ENCODE data around the gene MYO7A.
A peak's percentile ranks its signal among the peaks of the same experiment; 100 is the strongest.

Gene MYO7A

DNA sequence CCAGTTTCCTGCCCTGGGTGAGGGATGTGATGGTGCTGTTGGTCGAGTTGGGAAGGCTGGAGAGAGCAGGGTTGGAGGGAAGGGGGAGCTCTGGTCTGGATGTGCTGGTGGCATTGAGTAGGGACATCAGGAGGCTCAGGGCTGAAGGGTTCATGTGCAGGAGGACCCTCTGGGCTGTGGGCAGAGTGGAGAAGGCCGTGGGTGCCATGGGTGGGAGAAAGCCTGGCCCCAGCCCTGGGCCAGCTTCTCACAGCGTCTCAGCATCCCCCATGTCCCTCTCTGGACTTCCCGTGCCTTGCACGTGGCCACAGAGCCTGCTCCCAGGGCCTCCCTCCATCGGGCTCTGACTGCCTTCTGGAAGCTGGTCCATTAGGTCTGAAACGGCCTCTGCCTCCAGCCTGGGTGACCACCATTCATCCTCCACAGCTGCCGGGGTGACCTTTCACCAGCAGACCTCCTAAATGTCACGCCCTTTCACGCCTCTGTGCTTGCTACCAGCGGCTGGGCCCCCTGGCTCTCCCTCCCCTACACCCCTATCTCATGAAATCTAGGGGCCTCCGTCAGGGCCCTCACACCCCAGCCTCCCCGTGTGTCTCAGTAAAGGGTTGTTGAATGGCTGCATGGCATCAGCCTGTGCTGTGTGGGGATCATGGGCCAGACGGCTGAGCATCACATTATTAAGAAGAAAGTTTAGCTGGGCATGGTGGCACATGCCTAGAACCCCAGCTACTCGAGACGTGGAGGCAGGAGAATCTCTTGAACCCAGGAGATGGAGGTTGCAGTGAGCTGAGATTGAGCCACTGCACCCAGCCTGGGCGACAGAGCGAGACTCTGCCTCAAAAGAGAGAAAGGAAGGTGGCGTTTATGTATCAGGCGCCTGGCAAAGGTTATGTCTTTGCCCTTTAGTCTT, 25.5 kb downstream of the MYO7A start:
- peaks cover 52% of the 10 kb centered on the region for H3K4me1 Mint-ChIP-seq

DNA sequence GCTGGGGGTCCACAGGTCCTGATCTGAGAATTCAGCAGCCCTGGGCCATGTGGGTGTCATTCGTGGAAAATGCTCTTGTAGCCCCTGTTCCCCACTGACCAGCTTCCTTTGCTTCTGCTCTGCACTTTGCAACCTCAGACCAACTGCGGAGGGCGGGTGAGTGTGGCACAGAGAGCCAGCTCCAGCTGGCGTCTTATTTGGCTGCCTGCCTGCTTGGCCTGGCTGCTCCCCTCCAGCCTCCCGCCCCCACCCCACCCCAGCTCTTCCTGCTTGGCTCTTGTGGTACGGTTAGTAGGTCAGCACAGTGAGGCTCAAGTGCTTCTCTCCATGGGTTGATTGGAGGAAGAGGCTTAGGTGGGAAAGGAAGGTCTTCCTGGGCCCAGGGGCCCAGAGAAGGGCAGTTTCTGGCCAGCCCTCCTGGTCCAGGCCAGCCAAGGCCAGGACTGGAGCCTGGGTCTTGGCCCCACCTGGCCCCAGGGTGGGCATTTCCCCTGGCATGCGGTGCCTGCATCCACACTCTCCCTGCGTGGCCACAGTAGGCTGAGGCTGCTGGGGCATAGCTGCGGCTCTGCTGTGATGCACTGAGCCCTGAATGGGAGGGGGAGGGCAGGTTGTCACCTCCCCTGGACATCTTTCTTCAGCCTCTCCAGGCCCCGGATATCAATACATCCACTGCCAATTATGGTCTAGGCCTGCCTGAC, 26.5 kb downstream of the MYO7A start:
- H3K4me3 Mint-ChIP-seq: no peak overlapping the region
- H3K27ac Mint-ChIP-seq: no peak overlapping the region
- no peak for DNase-seq (ENCODE audit: low spot score in 2 of 2)
- no peaks in the 10 kb centered on the region for H3K9me3 Mint-ChIP-seq
- ATAC-seq: peak; percentile 4
- peaks cover 51% of the 10 kb centered on the region for H3K4me1 Mint-ChIP-seq
- peaks cover 8% of the 10 kb centered on the region for H3K36me3 Mint-ChIP-seq

More for the DNA sequence above, 25.5 kb downstream of the MYO7A start:
- Mint-ChIP-seq H3K36me3 (peaks cover 8% of the 10 kb centered on the region), H3K9me3 (no peaks in the 10 kb centered on the region), H3K27ac (peak overlapping the region; percentile 69), H3K4me3 (peak overlapping the region; percentile 47)
- DNase-seq (ENCODE audit: low spot score in 2 of 2) (no peak), ATAC-seq (no peak)

DNA sequence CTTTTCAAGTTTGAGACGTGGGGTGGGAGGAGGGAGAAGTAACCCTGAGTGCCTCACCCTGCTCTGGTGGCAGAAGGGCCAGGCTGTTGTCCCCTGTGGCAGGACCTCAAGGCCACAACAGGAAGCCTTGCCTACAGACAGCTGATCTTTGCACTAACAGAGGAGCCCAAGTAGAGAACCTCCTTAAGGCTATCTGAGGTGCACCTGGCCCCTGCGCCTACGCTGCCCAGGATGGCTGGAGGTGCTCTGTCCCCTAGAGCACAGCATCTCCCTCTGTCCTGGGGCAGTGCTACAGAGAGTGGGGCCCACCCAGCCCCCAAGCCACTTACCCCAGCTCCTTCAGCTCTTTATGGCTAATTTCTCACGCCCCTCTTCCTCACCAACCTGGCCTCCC, 27.0 kb downstream of the MYO7A start:
- ATAC-seq (no peak), DNase-seq (ENCODE audit: low spot score in 2 of 2) (no peak)
- Mint-ChIP-seq H3K4me3 (no peak overlapping the region), H3K9me3 (no peaks in the 10 kb centered on the region), H3K4me1 (peaks cover 51% of the 10 kb centered on the region), H3K27ac (peak overlapping the region; percentile 52), H3K36me3 (peaks cover 8% of the 10 kb centered on the region)

DNA sequence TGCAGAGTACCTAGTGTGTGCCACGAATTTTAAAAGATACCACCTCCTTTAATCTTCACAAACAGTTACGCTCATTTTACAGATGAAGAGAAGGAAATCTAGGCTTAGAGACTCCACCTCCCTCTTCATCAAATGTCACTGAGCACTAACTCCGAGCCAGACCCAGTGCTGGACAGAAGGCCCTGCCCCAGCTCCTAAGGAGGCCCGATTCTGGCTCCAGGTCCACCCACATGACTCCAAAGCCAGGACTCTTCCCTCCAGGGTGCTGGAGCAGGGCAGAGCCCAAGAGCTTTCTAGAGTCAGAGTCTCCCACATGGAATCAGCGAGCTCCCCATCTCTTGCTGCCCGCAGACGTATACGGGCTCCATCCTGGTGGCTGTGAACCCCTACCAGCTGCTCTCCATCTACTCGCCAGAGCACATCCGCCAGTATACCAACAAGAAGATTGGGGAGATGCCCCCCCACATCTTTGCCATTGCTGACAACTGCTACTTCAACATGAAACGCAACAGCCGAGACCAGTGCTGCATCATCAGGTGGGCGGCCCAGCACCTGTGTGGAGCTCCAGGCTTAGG, 27.6 kb downstream of the MYO7A start:
- no peaks in the 10 kb centered on the region for H3K9me3 Mint-ChIP-seq
- peaks cover 8% of the 10 kb centered on the region for H3K36me3 Mint-ChIP-seq
- H3K4me3 Mint-ChIP-seq: no peak overlapping the region
- H3K27ac Mint-ChIP-seq: peak overlapping the region; percentile 52
- no peak for DNase-seq (ENCODE audit: low spot score in 2 of 2)
- no peak for ATAC-seq
- H3K4me1 Mint-ChIP-seq: peaks cover 51% of the 10 kb centered on the region

DNA sequence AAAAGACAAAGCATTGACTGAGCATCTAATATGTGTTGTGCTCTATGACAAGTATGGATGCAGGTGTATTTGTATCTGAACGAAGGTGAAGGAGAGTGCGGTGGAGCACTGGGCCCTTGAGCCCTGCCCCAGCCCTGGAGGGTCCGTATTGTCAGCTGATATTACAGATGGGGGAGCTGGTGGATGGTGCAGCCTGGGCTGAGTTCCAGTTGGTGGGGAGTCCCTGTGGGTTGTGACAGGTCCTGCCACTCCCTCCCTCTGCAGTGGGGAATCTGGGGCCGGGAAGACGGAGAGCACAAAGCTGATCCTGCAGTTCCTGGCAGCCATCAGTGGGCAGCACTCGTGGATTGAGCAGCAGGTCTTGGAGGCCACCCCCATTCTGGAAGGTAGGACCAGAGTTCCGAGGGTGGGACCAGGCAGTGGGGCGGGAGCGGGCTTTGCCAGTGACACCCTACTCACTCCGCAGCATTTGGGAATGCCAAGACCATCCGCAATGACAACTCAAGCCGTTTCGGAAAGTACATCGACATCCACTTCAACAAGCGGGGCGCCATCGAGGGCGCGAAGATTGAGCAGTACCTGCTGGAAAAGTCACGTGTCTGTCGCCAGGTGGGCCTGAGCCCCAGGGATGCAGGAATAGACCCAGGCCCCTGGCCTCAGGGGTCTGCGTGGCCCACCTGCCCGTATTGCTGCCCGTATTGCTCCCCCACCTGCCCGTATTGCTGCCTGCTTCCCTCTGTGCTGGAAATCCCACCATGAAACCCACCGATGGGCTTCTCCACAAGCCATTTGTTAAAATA, 28.6 kb downstream of the MYO7A start:
- no peaks in the 10 kb centered on the region for H3K9me3 Mint-ChIP-seq
- peaks cover 44% of the 10 kb centered on the region for H3K4me1 Mint-ChIP-seq
- peaks cover 8% of the 10 kb centered on the region for H3K36me3 Mint-ChIP-seq
- no peak for ATAC-seq
- no peak overlapping the region for H3K27ac Mint-ChIP-seq
- DNase-seq (ENCODE audit: low spot score in 2 of 2): no peak
- H3K4me3 Mint-ChIP-seq: no peak overlapping the region

DNA sequence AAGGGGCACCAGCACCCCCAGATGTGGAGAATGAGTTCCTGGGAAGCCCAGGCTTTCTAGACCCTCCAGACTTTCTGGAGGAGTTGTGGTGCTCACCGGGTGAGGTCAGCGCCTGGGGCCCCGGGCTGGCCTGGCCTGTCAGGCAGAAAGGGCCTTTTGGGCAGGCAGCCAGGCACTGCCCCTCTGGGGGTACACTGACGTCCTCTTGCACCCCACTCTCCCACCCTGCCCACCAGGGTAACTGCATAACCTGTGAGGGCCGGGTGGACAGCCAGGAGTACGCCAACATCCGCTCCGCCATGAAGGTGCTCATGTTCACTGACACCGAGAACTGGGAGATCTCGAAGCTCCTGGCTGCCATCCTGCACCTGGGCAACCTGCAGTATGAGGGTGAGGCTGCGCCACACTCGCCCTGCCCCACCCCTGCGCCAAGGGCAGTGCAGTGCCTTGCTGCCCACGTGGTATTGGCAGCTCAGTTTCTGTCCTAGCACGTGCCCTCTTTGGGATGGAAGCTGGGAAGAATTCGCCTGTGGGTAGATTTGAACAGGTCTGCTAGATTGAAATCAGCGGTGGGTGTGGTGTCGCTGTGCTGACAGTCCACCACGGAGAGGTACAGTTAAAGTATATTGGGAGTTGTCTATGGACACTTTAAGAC, 30.1 kb downstream of the MYO7A start:
- peak overlapping the region; percentile 26 for H3K27ac Mint-ChIP-seq
- no peaks in the 10 kb centered on the region for H3K9me3 Mint-ChIP-seq
- no peak for DNase-seq (ENCODE audit: low spot score in 2 of 2)
- H3K4me1 Mint-ChIP-seq: peaks cover 28% of the 10 kb centered on the region
- no peak overlapping the region for H3K4me3 Mint-ChIP-seq
- H3K36me3 Mint-ChIP-seq: no peaks in the 10 kb centered on the region
- no peak for ATAC-seq

DNA sequence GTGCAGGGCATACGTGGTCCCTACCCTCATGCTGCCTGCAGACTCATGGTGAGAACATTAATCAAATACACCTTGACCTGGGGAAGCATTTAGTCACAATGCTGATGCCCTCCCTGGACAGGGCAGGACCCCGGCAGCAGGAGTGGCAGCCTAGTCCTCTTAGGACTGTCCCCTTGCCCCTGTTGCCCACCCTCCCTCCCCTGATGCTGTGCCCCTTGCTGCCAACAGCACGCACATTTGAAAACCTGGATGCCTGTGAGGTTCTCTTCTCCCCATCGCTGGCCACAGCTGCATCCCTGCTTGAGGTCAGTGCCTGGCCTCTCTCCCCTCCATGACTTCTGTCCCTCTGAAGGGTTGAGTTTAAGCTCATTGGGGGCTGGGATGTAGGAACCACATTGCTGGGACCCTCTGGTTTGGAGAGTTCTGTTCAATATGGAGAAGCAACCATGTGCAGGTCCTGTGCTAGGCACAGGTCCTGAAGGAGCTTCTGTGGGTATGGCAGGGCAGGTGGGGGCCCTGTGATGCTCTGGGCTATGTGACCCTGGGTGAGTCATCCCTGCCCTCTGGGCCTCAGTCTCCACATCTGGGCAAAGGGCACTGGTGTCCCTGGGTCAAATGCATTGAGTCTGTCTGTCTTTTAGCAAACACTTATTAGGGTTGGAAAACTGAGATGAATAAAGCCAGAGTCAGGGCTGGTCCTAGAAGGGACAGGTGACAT, 31.3 kb downstream of the MYO7A start:
- no peak overlapping the region for H3K27ac Mint-ChIP-seq
- DNase-seq (ENCODE audit: low spot score in 2 of 2) (no peak), ATAC-seq (no peak)
- H3K4me1 Mint-ChIP-seq: peaks cover 16% of the 10 kb centered on the region
- H3K4me3 Mint-ChIP-seq: no peak overlapping the region
- no peaks in the 10 kb centered on the region for H3K36me3 Mint-ChIP-seq
- H3K9me3 Mint-ChIP-seq: no peaks in the 10 kb centered on the region

DNA sequence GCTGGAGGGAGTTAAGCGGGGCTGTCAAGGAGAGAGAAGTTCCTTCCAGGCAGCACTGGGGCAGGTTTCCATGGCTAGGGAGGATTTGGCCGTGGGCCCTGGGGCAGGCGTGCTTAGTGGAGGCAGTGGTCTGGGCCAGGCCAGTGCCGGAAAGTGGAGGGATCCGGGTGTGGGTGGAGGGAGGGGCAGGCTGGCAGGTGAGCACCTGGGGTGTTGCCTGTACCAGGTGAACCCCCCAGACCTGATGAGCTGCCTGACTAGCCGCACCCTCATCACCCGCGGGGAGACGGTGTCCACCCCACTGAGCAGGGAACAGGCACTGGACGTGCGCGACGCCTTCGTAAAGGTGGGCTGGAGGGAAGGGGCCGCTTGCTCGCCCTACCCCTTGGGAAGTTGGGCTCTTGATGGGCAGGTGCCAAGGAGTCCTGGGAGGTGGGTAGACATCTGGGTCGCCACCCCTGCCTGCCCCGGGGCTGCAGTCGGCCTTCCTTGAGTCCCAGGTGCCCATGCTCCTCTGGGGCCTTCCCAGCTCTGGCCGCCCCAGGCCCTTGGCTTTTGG, 32.0 kb downstream of the MYO7A start:
- H3K36me3 Mint-ChIP-seq: no peaks in the 10 kb centered on the region
- H3K4me1 Mint-ChIP-seq: peaks cover 11% of the 10 kb centered on the region
- no peak for ATAC-seq
- no peak overlapping the region for H3K4me3 Mint-ChIP-seq
- no peak for DNase-seq (ENCODE audit: low spot score in 2 of 2)
- H3K27ac Mint-ChIP-seq: no peak overlapping the region
- H3K9me3 Mint-ChIP-seq: no peaks in the 10 kb centered on the region

DNA sequence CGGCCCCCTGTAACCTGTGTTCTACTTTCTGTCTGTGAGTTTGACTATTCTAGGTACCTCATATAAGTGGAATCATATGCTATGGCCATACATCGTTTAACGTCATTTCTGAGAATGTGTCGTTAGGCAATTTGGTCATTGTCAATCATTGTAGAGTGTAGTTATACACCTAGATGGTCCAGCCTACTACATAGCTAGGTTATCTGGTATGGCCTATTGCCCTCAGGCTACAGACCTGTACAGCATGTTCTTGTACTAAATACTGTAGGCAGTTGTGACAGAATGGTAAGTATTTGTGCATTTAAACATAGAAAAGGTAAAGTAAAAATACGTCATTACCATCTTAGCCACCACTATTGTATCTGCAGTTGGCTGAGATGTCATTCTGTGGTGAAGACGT, 35.2 kb downstream of the MYO7A start:
- no peaks in the 10 kb centered on the region for H3K36me3 Mint-ChIP-seq
- no peaks in the 10 kb centered on the region for H3K9me3 Mint-ChIP-seq
- DNase-seq (ENCODE audit: low spot score in 2 of 2): no peak
- H3K27ac Mint-ChIP-seq: no peak overlapping the region
- no peaks in the 10 kb centered on the region for H3K4me1 Mint-ChIP-seq
- ATAC-seq: no peak
- H3K4me3 Mint-ChIP-seq: no peak overlapping the region

DNA sequence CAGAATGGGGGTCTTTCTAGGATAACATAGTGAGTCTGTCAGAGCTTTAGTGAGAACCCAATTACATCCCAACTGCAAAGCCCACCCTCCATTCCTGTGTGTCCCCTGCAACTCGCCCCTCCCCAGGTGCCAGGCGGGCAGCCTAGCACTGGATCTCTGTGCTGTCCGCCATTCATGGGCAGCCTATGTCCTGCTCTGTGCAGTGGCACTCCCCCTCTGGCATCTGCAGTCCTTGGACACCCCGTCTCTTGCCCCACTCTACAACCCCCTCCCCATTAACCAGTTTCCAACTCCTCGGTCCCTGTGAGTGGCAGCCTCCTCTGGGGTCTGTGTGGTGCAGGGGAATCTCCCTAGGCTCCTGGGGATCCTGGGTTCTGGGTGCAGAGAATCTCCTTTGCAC, 37.0 kb downstream of the MYO7A start:
- Mint-ChIP-seq H3K27ac (no peak overlapping the region), H3K4me3 (no peak overlapping the region), H3K4me1 (no peaks in the 10 kb centered on the region), H3K36me3 (no peaks in the 10 kb centered on the region), H3K9me3 (no peaks in the 10 kb centered on the region)
- ATAC-seq (no peak), DNase-seq (ENCODE audit: low spot score in 2 of 2) (no peak)

DNA sequence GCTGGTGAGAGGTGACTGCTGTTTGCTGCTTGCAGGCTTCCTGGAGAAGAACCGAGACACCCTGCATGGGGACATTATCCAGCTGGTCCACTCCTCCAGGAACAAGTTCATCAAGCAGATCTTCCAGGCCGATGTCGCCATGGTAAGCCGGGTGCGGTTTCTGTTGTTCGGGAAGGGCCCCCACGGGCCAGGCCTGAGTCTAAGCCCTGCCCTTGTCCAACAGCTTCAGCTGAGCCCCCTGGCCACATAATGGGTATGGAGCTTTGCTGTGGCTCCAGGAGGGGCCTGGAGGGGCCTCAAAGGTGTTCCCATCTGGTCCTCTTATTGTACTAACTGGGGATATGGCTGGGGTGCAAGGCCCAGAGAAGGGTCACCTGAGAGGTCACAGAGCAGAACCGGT, 38.0 kb downstream of the MYO7A start:
- H3K9me3 Mint-ChIP-seq: no peaks in the 10 kb centered on the region
- no peaks in the 10 kb centered on the region for H3K4me1 Mint-ChIP-seq
- H3K36me3 Mint-ChIP-seq: no peaks in the 10 kb centered on the region
- DNase-seq (ENCODE audit: low spot score in 2 of 2) (no peak), ATAC-seq (no peak)
- H3K4me3 Mint-ChIP-seq: no peak overlapping the region
- no peak overlapping the region for H3K27ac Mint-ChIP-seq

DNA sequence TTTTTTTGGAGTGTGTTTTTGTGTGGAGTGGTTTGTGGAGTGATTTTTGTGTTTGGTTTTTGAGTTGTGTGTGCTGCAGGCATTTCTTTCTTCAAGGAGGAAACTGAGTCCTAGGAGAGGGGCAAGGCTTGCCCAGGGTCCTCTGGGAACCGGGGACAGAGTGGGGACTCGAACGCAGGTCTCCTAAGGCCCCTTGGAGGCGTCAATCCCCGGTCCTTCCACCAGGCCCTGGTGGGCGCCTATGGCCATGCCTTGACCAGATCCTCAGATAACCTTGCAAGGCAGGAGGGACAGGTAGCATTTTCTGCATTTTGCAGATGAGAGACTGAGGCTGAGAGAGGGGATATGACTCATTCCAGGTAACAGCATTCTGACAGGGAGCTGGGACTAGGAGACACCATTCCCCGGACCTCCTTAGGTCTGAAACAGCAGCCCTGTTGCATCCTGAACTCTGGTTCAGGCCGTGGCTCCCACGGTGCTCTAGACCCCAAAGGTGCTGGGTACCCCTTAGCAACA, 39.1 kb downstream of the MYO7A start:
- Mint-ChIP-seq H3K36me3 (no peaks in the 10 kb centered on the region), H3K9me3 (no peaks in the 10 kb centered on the region), H3K4me1 (no peaks in the 10 kb centered on the region), H3K4me3 (no peak overlapping the region), H3K27ac (no peak overlapping the region)
- DNase-seq (ENCODE audit: low spot score in 2 of 2) (no peak), ATAC-seq (no peak)

DNA sequence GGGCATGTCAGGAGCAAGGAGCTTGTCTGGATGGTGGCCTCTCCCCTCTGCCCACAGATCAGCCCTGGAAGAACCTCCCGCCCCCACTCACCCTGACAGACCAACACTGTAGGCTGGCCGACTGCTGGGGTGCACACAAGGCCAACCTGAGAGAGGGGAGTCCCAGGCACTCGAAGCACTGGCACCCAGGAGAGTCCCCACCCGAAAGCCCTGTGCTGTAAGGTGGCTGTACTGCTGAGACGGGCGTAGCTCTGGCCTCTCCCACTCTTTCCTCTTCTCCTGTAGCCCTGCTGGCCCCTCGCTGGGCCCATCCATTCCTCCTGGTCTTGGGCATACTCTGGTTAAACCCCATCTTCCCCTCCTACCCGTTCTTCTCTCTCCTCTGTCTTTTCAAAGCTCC, 39.7 kb downstream of the MYO7A start:
- no peaks in the 10 kb centered on the region for H3K9me3 Mint-ChIP-seq
- no peak for ATAC-seq
- H3K4me3 Mint-ChIP-seq: no peak overlapping the region
- DNase-seq (ENCODE audit: low spot score in 2 of 2): no peak
- H3K4me1 Mint-ChIP-seq: no peaks in the 10 kb centered on the region
- H3K36me3 Mint-ChIP-seq: no peaks in the 10 kb centered on the region
- peak overlapping the region; percentile 21 for H3K27ac Mint-ChIP-seq

DNA sequence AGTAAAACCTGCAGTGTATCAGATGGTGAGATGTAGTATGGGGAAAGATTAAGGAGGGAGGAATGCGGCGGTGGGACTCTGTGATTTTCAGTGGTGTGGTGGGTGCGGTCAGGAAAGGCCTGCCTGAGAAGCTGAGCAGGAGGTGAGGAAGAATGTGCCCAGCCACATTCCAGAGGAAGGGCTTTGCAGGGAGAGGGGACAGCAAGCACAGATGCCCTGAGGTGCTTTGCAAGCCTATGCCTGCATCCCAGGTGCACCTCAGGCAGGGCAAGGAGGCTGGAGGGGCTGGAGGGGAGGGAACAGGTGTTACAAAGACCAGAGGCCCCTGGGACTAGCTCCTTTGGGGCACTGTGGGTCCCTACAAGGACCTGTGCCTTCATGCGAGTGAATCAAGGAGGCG, 42.1 kb downstream of the MYO7A start:
- ATAC-seq (no peak), DNase-seq (ENCODE audit: low spot score in 2 of 2) (no peak)
- H3K9me3 Mint-ChIP-seq: no peaks in the 10 kb centered on the region
- H3K4me3 Mint-ChIP-seq: no peak overlapping the region
- H3K36me3 Mint-ChIP-seq: no peaks in the 10 kb centered on the region
- H3K4me1 Mint-ChIP-seq: no peaks in the 10 kb centered on the region
- no peak overlapping the region for H3K27ac Mint-ChIP-seq
